Central memory CD4-positive, alpha-beta T cell (primary cell): ENCODE measurements around the gene CDC23.

Experiments used
- DNase-seq: peaks from one replicate; pipeline ENCODE4 v3.0.0; 2022

Gene CDC23

DNA sequence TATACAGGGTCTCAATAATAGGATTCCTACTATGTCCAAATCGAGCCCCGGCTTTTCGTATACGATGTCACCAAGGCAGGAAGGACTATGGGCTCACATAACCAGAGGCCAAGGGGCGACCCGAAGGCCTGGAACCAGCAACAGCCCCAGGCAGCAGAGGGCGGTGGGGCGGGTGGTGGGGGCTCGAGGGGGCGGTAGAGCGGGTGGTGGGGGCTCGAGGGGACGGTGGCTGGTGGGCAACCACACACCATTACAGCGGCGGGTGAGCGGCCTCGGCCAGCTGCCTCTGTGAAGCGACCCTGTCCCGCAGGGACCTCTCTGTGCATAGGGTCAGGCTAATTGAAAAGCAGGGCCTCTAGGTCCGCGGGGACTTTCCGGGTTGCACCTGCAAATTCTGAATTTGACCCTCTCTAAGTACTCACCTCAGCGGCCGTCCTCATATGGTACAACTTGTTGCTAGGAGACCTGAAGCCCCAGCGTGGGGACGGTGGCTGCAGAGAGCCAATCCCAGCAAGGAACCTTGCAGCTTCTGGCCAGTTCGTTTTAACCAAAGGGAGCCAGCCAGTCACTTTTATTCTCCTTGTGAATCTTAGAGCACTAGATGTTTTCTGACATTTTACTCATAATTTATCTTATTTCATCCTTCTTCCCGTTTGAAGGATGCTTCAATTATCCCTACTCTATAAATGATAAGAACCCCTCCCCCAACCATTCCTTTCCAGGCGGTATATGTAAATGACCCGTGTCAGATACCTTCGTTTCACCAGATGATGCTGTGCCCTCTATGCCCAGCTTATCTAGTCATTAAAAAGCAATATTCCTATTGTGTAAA is 74.0 kb downstream of the CDC23 start, which contains the start of gene NME5:
NME5 (minus strand) TSS at position 480 of the 832 bp plus-strand sequence. CDS start 648 bp downstream, outside the sequence.
- DNase-seq: no peak
